Inflammatory macrophage (primary cell): ENCODE results near the gene CAND2.

ENCODE experiments used
- DNase-seq, 2 donors: peaks; one replicate each; pipeline ENCODE4 v3.0.0-alpha.2; 2020 to 2022

The CAND2 gene

GRCh38 chr3:12807601-12808359 lies 11.3 kb downstream of the CAND2 start:
- DNase-seq = no peak

DNA sequence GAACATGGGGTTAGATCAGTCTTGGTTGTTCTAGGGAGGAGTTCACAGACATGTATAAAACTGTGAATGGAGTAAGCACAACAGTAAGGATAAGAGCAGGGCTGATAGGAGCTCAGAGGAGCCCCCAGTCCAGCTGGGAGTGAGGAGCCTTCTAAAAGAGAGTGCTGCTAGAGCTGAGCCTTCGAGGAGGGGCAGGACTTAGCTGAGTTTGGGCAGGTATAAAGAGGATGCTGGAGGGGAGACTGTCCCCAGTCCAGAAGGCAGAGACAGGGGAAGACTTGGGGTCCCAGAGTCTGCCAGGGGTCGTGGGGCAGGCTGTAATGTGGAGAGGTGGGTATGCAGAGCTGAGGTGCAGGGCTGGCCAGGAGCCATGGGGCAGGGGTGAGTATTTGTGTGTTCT lies 12.1 kb downstream of the CAND2 start:
- no peak for DNase-seq

- DNase-seq = no peak
These were observed 12.5 kb downstream of the CAND2 start for GRCh38 chr3:12809001-12809400.

- DNase-seq = no peak
These were observed 13.0 kb downstream of the CAND2 start for GRCh38 chr3:12809435-12809834.

DNA sequence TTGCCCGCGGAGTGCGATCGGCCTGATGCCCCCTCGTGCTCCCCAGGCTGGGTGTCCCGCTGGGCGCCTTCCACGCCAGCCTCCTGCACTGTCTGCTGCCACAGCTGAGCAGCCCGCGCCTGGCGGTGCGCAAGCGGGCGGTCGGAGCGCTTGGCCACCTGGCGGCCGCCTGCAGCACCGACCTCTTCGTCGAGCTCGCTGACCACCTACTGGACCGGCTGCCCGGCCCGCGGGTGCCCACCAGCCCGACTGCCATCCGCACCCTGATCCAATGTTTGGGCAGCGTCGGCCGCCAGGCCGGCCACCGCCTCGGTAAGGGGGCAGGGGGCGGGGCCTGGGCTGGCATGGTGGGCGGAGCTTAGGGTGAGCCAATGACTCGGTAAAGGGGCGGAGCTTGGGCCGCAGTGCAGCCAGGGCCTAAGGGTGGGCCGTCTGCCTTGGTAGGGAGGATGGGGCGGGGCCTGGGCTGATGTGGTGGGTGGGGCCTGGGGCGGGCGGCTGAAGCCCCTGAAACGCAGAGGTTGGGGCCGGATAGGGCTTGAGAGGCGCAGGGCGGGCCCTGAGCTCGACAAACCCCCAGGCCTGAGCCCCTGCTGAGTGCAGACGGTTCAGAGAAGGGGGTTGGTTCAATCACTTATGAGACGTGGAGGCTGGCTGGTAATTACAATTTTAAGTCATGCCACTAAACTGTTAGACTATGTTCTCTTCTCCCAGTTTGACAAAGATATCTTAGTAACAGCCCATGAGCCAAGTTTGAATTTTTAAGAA lies 13.7 kb downstream of the CAND2 start:
- DNase-seq = peak; percentile 88 to 92

- no peak for DNase-seq
These were observed 14.5 kb downstream of the CAND2 start for GRCh38 chr3:12810961-12811360.

DNA sequence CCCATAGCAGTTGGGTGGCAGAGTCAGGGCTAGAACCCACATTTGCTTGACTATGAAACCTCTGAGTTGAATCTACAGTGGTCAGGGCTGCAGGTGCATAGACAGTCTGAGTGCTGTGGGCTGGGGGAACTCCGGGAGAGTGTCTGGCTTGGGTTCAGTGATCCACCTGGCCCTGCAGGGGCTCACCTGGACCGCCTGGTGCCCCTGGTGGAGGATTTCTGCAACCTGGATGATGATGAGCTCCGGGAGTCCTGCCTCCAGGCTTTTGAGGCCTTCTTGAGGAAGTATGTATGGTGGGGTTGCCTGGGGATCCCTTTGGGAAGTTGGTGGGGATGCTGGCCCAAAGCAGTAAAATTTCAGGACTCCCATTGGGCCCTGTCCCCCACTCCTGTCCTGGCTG lies 16.3 kb downstream of the CAND2 start:
- DNase-seq = no peak

DNA sequence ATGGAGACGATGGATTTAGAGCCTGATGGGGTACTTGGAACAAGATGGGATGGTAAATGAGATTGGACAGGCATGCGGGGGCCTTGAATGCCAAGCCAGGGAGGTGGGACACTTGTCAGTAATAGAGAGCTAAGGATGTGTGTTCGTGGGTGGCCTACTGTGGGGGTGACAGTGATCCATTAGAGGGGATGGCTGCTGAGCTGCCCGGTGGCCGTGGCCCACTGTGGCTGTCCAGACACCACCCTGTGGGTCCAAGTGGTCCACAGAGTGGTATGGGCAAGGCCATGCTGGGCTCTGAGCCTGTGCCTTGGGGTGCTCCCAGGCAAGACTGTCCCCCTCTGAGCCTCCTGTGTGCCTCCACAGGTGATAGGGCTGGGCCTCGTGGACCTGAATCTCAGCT lies 17.5 kb downstream of the CAND2 start:
- DNase-seq = no peak

DNA sequence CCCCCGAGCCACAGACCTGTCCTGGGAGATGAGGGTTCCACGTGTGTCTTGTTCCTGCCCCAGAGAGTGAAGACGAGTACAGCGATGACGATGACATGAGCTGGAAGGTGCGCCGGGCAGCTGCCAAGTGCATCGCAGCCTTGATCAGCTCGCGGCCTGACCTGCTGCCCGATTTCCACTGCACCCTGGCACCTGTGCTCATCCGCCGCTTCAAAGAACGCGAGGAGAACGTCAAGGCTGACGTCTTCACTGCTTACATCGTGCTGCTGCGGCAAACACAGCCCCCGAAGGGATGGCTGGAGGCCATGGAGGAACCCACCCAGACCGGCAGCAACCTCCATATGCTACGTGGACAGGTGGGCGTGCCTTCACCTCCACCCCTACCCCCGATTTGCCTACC lies 18.6 kb downstream of the CAND2 start:
- DNase-seq = no peak

GRCh38 chr3:12815719-12816118 lies 19.2 kb downstream of the CAND2 start:
- no peak for DNase-seq

DNA sequence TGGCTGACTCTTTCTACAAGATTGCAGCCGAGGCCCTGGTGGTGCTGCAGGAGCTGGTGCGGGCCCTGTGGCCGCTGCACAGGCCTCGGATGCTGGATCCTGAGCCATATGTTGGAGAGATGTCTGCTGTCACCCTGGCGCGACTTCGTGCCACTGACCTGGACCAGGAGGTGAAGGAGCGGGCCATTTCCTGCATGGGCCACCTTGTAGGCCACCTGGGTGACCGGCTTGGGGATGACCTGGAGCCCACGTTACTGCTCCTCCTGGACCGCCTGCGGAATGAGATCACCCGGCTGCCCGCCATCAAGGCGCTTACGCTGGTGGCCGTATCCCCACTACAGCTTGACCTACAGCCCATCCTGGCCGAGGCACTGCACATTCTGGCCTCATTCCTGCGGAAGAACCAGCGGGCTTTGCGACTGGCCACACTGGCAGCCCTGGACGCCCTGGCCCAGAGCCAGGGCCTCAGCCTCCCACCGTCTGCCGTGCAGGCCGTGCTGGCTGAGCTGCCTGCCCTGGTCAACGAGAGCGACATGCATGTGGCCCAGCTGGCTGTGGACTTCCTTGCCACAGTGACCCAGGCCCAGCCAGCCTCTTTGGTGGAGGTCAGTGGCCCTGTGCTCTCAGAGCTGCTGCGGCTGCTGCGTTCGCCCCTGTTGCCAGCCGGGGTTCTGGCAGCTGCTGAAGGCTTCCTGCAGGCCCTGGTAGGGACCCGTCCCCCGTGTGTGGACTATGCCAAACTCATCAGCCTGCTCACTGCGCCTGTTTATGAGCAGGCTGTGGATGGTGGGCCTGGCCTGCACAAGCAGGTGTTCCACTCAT lies 20.3 kb downstream of the CAND2 start:
- no peak for DNase-seq

GRCh38 chr3:12817343-12817710 lies 20.8 kb downstream of the CAND2 start:
- DNase-seq = no peak

DNA sequence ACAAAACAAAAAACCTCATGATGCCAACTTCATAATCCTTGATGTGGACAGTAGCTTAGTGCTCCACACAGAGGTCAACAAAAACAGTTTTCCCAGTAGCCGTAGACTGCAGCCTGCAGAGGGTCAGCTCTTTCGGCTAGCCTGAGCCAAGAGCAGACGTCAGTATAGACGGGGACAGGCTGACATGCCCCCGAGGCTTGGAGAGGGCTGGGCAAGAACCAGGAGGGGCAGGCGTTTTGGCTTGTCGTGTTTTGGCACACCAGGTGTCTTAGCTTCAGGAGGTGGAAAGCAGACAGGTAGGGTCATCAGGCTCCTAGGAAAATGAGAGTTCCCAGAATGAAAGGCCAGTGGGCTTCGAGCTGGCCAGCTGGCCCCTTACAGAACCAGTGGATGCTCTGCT lies 21.8 kb downstream of the CAND2 start:
- no peak for DNase-seq

- DNase-seq = no peak
These were observed 22.3 kb downstream of the CAND2 start for GRCh38 chr3:12818773-12819172.

DNA sequence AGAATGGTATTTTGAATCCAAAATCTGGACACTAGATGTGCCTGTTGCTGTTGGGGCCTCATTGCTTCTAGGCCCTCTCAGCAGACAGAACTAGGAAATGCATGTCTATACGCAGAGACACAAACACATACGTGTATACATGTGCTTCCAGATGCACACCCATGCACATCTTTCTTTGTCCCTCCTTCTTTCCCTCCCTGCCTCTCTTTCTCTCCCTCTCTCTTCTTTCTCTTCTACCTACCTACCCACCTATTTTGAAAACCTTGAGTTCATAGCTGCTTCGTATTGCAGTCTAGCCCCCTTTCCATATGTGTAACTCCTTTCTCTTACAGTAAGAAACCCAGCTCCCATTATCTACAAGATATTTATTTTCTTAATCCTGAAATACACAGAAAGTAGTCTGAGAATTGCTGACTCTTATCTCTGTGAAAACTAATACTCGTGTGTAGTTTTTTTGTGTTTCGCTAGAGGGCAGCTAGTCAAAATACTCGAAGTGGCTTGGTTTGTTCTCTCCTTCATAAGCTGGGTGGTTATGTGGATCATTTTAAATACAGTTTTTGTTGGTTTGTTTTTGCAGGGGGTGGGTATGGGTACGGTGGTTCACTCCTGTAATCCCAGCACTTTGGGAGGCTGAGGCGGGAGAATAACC lies 26.4 kb downstream of the CAND2 start:
- peak in 1 of 2 donors; percentile 12 for DNase-seq

- no peak for DNase-seq
These were observed 27.8 kb downstream of the CAND2 start for GRCh38 chr3:12824299-12824698.

GRCh38 chr3:12825156-12825555 lies 28.7 kb downstream of the CAND2 start:
- DNase-seq = no peak

GRCh38 chr3:12828751-12829150 lies 32.3 kb downstream of the CAND2 start:
- DNase-seq = no peak

DNA sequence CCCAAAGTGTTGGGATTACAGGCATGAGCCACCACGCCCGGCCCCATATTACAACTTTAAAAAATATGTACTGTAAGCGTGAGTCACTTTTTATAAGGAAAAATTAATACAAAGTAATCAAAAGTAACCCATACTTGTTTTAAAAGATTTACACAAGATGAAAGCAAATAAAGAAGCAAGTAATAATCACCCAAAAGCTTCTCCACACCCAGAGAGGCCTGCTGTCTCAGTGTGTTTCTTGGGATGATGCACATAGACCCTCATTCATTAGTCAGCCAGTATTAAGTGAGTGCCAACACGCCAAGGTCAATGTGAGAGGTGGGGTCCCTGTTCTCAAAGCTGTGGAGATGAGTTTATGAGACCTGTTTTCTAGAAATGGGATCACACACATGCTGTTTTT lies 32.9 kb downstream of the CAND2 start:
- no peak for DNase-seq

DNA sequence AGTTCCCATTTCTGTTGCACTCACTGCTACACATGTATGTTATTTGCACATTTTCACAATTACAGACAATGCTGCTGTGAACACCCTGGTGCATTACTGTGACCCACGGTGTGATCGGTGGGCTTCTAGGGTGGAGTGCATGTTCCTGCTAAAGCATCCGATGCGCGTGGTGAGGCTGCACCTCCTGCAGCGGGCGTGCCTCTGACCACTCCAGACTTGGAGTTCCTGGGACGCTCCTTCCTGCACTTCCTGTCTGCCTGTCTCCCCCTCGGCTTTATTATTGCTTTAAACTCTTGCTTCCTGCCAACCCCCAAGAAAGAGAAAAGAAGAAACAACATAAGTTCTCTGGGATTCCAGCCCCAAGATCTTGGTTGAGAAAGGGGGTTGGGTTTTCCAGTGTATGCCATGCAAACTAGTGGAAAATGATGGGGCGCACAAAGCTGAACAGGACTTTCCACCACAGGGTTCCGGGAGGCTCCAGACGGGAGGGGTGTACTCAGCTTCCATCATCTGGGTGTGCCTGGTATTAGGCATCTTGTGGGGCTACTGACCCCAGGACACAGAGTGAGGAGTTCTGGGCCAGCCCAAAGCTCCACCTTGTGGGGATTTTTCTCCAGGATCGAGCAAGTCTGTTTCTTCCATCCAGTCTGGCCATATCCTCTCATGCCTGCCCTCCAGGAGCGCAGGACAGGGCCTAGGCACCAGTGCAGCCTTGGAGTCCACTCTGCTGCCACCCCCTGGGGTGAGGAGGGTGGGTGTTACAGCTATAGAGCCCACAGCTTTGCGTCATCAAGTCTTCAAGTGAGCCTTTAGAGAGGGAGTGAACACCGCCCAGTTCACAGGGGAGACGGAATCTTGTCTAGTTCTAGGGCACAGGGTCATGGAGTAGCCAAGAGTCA lies 33.7 kb downstream of the CAND2 start:
- no peak for DNase-seq

GRCh38 chr3:12830785-12831156 lies 34.3 kb downstream of the CAND2 start:
- no peak for DNase-seq

GRCh38 chr3:12831301-12831866 lies 34.9 kb downstream of the CAND2 start:
- no peak for DNase-seq
